HG03064 (cell line): Measurements from ENCODE around the gene PPFIBP2.

Experiments
- ATAC-seq: cut with Tn5 transposase; IDR thresholded peaks from one replicate; pipeline ENCODE4 v1.9.1; 2021; ENCODE audit warnings: low read depth; ENCODE audit not compliant: unreplicated experiment

Gene PPFIBP2

DNA sequence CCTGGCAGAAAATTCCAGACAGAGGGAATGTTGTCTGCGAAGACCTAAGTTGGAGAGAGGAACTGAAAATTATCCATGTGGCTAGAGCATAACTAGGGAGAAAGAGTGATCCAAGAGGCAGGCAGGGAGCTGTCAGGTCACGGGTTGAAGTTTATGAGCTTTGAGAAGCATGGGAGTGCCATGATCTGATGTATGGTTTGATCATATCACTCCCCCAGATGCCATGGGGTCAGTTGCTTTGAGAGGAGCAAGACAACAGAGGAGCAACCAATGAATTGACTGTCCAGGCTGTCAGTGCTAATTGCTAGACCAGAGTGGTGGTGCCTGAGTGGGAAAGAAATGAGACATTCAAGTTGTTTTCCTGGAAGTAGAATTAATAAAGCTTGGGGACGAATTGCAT is 105.5 kb downstream of the PPFIBP2 start:
- no peak for ATAC-seq

- ATAC-seq: no peak
These were observed 107.3 kb downstream of the PPFIBP2 start for GRCh38 chr11:7621090-7621489.

DNA sequence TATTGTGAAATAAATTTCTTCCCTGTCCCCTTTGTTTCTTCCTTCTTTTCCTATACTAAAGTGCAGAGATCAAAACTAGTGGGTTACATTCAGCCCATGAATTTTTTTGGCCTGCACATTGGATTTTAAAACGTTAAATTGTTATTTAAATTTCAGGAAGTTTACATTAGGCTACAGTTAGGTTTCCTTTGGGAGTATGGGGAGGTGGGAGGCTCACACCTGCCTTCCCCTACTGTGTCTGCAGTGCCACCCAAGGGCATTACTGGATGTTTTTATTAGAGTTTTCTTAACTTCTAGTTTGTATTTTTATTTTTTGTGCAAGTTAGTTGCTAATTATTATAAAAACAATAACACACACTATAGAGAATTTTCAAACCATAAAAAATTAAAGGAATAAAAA is 107.8 kb downstream of the PPFIBP2 start:
- no peak for ATAC-seq

DNA sequence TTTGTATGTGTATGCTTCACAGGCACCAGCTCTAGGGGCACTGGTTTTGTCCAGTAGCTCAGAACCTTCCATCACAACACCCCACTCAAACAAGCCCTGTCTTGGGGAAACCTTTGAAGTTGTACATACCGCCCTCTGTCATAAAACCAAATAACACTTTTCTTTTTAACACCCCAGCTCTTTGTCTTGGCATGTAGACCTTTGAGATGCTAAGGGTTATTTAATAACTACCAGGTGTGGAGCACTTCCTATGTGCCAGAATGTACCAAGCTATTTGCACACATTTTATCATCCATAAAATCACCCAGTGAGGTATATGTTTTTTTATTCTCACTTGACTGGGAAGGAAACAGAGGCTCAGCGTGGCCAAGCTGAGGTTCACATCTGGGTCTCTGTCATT is 108.9 kb downstream of the PPFIBP2 start:
- no peak for ATAC-seq

GRCh38 chr11:7628660-7629059 is 114.9 kb downstream of the PPFIBP2 start:
- no peak for ATAC-seq

DNA sequence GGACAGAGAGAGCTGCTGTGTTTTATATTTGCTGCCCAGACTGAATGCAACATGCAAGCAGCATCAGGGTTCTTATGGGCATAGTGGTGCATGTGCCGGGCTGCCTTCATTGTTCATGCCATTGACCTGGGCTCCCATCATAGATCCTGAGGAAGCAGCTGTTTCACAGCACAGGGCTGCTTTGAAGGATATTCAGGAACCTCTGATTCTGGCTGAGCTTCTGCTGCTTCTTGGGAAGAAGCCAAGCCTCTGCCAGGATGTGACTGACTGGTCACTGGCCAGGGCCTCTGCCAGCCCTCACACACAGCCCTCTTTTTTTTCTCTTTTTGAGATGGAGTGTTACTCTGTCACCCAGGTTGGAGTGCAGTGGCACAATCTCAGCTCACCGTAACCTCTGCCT is 116.2 kb downstream of the PPFIBP2 start:
- no peak for ATAC-seq

DNA sequence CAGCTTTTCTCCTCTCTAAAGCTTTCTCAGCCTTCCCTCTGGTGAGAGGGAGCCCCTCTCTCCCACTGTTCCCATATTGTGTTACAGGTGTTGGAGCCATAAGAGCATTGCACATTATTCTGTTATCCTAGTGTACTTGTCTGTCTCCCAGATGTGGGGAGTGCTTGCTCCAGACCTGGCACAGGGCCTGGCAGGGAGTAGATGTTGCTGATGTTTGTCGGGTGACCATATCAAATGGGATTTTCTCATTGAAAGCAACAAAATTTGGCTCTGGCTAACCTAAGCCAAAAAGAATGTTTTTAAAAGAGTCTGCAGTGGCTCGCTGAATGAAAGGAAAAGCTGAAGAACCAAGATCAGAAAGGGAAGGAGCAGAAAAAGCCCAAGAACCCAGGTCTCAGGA is 118.4 kb downstream of the PPFIBP2 start:
- no peak for ATAC-seq

DNA sequence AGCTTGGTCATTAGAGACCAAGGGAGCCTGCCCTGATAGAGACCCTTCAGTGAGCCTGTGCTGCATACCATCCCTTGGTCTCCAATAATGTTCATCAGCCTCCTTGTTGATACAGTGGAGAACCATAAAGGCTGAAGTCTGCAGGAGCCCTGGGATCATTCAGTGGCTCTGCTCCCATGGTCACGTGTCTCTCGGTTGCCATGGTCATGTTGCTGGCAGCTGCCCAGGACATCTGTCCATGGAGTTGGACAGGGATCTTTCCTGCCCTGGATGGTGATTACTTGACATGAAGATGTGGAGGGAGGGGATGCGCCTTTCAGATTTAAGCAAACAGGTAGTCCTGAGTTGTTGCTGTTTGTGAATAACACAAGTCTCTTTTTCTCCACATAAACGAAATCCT is 121.3 kb downstream of the PPFIBP2 start:
- ATAC-seq: no peak

- no peak for ATAC-seq
These were observed 121.9 kb downstream of the PPFIBP2 start for GRCh38 chr11:7635708-7636107.

DNA sequence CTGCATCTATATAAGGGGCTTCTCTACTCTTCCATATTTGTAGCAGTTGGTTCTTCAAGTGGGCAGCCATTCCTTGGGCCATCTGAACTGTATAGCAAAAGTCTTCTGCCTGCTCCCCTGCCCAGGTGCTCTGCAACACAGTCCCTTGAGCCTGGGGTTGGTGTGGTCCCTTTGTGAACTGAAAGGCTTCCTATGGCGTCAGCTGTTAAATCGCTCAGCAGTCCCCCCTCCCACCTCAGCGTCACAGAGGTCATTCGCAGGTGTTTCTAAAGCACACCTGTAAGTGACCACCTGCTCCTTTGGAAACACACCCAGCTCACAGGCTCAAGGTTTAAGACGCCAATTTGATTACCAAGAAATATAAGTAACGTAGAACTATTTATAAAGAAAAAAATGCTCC is 122.6 kb downstream of the PPFIBP2 start:
- no peak for ATAC-seq

DNA sequence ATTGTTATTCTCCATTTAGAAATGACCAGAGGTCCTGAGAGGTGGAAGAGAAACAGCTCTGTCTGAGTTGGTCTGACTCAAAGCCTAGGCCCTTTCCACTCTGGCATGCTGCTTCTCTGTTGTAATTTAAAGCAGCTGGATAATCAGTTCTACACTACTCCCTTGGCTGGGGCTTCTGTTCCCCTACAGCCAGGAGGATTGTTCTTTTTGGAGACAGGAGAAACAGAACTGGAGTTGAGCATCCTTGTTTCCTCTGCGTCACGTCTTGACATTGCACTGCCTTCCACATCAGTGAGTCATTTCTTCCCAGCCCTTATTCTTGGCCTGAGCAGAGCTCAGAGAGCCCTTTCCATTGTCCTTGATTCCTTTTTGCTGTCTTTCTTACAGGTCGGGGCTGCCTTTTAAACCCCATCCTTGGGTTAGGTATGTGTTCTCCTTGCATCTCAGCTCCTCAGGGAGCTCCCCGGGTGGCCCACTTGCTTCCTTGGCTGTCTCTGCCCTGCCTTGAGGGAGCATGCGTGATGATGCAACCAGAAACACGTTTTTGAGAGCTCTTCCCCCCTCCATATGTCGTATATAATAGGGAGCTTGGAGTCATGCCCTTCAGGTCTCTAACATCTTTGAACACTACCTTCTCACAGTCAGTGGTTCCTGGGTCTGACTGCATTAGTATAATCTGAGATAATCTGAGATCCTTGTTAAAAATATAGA is 123.8 kb downstream of the PPFIBP2 start:
- ATAC-seq: no peak

DNA sequence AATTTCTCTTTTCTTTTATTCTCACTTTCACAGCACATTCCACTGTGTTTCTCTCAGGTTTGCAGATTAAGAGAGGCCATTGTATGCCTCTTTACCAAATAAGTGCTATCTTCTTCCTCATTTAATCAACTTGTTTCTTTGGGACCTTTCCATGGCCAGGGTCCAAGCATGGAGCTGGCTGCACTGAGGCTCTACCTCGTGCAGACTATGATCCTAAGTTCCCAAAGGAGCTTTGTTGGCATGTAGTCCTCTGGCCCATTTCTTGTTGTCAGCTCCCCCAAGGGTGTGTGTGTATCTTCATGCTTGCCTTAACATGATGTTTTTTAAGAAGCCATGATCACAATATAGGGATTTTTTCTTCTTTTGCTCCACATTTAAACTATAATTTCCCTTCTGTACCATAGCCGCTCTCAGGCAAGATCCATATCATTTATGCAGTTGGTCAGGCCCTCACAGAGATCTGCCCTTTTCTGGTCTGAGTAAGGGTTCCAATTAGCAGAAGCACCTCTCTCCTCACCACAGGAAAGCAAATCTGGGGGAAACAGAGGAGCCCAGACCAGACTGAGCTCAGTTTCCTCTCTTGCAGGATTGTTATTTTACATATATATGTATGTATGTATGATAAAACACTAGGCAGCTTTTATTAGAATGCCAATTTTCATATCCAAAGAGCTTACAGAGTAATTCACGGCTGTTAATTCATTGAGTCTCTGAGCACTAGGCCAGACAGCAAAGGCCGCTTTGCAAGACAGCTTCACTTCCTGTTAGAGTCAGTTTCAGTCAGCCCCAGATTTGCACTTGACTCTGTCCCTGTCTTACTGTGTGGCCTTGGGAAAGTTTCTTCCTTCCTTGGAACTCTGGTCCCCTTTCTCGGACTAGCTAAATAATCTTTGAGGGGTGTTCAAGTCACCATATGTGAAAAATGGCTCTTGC is 125.2 kb downstream of the PPFIBP2 start:
- ATAC-seq: no peak

DNA sequence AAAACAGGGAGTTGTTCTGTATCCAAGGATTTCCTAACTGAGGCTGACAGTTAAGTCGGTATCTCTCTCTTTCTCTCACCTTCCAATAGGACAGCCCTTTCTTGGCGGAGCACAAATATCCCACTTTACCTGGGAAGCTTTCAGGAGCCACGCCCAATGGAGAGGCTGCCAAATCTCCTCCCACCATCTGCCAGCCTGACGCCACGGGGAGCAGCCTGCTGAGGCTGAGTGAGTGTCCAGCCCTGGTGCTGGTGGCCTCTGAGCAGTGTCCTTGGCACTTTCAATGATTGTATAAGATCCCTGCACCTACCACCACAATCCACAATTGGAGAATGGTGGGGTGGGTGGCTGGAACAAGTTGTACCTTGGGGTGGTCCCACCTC is 125.8 kb downstream of the PPFIBP2 start:
- ATAC-seq: no peak

DNA sequence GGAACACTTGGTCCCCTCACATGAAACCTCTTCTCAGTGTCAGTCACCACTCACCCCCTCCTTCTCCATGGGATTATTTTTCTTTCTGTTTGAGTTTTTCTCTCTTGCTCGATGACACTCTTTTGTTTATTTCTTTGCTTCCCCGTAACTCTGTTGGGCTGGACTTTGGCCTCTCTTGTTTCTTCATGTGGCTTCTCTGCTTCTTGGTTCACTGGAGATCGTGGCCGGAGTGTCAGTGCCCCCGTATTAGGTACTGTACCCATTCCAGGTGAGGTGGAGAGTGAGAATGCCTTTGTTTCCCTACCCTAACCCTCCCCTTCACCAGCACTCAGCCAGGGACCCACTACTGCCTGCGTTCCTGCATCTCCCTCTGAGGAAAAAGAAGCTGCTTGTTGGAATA is 127.0 kb downstream of the PPFIBP2 start:
- ATAC-seq: no peak

DNA sequence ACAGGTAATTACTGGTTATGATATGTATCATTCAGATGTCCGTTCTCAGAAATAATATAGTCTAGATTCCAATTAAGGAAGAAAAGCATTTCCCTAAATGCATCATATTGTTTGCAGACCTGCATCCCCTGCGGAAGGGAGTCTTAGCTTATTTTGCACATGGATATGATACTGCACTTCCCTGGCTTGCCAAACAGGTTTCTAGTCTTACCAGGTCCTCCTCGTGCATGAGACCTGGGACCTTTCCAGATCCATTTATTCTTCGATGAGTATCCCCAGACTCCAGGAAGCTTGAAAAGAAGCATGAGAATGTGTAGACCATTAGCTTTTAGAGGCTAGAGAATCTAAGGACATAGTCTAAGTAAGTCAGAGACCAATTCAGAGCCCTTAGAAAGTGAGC is 128.9 kb downstream of the PPFIBP2 start:
- no peak for ATAC-seq

DNA sequence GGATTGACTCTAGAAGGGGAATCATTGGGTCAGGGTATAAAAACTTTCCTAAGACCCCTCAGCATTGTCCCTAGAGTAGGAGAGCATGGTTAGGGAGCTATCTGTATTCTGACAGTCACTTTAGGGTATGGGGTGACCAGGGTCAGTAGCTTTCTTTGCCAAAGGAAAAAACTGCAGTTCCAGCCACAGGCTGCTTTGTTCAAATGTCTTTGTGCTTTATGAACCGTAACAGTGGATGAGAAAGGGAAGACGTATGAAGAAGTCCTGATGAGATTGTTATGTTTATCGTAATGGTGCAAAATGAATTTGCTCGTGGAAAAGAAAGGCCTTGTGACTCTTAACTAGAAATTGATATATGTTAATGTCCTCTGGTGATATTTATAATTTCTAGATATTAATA is 129.5 kb downstream of the PPFIBP2 start:
- ATAC-seq: no peak

DNA sequence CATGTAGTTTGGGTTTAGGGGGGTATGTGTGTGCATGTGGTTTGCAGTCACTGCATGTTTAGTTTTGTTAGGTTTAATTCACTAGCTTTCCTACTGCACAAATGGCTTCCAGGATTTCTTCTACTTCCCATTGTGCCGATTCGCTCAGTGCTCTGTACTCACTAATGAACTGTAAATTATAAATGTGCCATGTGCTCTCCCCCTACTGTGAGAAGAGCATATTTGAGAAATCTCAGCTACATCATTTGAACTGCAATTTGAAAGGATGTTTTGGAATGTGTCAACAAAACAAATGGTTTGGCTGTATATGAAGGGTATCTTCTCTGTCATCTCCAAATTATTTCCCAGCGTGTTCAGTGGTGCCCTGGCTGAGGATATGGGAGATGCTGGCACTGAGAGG is 131.4 kb downstream of the PPFIBP2 start:
- ATAC-seq: no peak

- ATAC-seq: no peak
These were observed 133.1 kb downstream of the PPFIBP2 start for GRCh38 chr11:7646866-7647265.

DNA sequence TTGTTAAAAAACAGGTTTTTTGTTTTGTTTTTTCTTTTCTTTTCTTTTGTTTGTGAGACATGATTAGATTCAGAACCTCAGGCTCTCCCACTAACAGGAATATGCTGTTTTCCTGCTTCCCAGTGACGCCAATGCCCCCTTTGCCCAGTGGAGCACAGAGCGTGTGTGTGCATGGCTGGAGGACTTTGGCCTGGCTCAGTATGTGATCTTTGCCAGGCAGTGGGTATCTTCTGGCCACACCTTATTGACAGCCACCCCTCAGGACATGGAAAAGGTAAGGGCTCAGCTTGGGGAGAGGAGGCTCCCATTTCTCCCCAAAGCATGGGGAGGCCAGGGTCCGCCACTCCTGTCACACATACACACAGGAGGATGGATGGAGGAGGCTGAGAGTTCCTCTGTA is 134.5 kb downstream of the PPFIBP2 start:
- ATAC-seq: no peak

DNA sequence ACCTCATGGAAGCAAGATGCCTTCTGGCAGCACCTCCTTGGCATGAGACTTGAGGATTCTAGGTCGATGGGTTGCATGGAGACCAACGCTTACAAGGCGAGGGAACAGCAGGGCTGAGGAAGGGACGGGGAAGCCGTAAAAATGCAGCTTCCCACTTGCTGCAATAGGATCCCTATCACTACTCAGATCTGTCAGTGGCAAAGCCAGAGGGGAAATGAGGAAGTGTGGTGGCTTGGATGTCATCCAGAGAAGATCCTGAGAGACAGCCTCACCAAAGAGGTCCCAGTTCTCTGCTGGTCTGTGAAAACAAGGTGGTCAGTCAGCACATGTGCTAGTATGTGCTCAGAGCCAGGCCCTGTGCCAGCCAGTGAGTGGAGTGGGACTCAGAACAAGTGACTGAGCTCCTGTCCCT is 137.3 kb downstream of the PPFIBP2 start:
- ATAC-seq: no peak

DNA sequence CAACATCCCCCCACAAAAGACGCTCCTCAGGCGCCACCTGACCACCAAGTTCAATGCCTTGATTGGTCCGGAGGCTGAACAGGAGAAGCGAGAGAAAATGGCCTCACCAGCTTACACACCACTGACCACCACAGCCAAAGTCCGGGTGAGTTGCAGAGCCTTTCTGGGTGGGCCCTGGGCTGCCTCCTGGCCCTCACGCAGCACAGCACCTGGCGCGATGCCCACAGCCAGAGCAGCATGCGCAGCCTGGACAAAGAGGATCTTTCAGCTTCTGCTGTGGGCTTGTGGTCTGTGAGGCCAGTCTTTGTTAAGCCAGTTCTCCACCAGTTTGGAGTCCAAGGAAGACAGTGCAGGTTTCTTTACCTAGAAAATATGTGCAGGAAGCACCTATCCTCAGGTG is 137.9 kb downstream of the PPFIBP2 start:
- ATAC-seq: no peak

GRCh38 chr11:7654195-7654705 is 140.5 kb downstream of the PPFIBP2 start:
- no peak for ATAC-seq
